ENCODE measurements around the gene MPHOSPH10.
"Not testable (repeated sequence)": the region's sequence is repeated elsewhere in the genome, so short reads cannot be mapped to it uniquely, and the experiment has no call there.

Gene MPHOSPH10, protein sequence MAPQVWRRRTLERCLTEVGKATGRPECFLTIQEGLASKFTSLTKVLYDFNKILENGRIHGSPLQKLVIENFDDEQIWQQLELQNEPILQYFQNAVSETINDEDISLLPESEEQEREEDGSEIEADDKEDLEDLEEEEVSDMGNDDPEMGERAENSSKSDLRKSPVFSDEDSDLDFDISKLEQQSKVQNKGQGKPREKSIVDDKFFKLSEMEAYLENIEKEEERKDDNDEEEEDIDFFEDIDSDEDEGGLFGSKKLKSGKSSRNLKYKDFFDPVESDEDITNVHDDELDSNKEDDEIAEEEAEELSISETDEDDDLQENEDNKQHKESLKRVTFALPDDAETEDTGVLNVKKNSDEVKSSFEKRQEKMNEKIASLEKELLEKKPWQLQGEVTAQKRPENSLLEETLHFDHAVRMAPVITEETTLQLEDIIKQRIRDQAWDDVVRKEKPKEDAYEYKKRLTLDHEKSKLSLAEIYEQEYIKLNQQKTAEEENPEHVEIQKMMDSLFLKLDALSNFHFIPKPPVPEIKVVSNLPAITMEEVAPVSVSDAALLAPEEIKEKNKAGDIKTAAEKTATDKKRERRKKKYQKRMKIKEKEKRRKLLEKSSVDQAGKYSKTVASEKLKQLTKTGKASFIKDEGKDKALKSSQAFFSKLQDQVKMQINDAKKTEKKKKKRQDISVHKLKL

GRCh38 chr2:71130152-71130904 is at the start of gene MPHOSPH10, which contains the start of gene MCEE:
Gene MPHOSPH10, plus strand, starts transcription at chr2:71130634. Its CDS starts 32 bp downstream, at chr2:71130666.
Gene MCEE, minus strand, starts transcription at chr2:71130229. Its CDS starts 10 bp downstream, at chr2:71130219.
- DNase-seq (ENCODE audit: low read depth), result peak; percentile 81

- DNase-seq (ENCODE audit: low read depth), result peak; percentile 33
Measured at GRCh38 chr2:71082402-71083252, 47.8 kb upstream of the MPHOSPH10 start.

DNA sequence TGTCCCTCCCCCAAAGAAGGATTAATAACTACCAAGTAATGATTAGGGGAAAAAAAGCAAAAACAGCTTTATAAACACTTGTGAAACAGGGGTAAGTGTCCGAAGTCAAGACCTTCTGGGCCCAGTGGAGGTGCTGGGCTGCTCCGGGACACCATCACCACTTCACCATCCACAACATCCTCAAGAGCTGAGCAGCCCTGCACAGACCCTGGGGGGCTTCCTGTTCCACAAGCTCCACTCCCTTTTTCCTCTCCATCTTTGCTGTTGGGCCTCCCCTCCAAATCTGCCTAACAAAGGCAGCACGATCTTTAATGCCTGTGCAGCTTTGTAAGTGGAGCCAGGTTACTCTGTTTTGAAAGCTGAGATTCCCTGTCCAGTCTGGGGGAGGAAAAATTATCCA is 47.1 kb upstream of the MPHOSPH10 start:
- not testable (repeated sequence) for DNase-seq (ENCODE audit: low read depth)

GRCh38 chr2:71083752-71084312 is 46.6 kb upstream of the MPHOSPH10 start:
- not testable (repeated sequence) for DNase-seq (ENCODE audit: low read depth)

DNA sequence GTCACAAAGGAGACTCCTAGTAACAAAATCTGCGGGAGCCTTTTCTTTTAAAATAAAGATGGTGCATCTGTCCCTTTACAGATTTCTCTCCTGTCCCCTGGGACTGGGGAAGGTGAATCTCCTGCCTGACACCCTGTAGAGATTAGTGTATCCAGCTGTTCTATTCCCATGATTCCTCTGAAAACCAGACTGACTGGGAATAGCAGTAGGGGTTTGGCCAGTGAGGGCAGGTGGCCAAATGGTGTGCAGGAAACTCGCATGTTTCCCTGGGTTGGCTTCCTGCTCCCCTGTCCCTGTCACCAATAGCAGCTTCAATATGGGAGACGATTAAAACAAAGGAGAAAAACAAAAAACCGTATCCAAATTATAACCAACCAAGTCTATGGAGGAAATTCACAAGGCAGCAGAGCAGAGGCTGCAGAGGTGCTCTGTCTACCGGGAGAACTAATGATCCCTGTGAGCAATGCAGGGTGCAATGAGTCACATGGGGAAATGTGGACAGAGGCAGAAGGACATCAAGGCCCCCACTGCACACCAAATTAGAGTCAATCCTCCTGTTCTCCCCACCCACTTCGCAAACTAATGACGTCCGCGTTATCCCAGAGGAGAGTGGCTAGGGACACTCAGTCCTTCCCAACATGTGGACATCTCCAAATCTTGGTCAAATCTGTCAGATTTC is 45.0 kb upstream of the MPHOSPH10 start:
- DNase-seq (ENCODE audit: low read depth), result not testable (repeated sequence)

- not testable (repeated sequence) for DNase-seq (ENCODE audit: low read depth)
Measured at GRCh38 chr2:71089475-71089874, 41.0 kb upstream of the MPHOSPH10 start.

- not testable (repeated sequence) for DNase-seq (ENCODE audit: low read depth)
Measured at GRCh38 chr2:71091808-71092207, 38.6 kb upstream of the MPHOSPH10 start.

- DNase-seq (ENCODE audit: low read depth), result not testable (repeated sequence)
Measured at GRCh38 chr2:71092491-71093260, 37.8 kb upstream of the MPHOSPH10 start.

GRCh38 chr2:71100195-71100964 is 30.1 kb upstream of the MPHOSPH10 start:
- peak; percentile 28 for DNase-seq (ENCODE audit: low read depth)

DNA sequence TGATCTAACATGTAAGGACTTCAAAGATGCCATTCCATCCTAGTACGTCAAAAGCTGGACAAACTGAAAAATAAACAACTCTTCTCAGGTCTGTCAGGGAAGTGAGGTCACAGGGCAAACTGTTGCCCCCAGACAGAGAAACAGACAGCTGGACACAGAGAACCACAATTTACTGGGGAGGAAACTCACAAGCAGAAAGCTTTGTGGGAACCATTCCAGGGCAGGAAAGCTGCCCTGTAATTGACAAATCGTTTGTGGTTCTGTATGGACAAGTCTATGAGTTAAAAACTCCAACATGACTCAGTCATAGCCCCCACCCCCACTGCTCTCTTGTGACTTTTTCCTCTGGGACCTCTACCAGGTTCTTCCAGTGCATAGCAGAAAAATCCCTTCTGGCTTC is 28.8 kb upstream of the MPHOSPH10 start:
- DNase-seq (ENCODE audit: low read depth), result no peak

DNA sequence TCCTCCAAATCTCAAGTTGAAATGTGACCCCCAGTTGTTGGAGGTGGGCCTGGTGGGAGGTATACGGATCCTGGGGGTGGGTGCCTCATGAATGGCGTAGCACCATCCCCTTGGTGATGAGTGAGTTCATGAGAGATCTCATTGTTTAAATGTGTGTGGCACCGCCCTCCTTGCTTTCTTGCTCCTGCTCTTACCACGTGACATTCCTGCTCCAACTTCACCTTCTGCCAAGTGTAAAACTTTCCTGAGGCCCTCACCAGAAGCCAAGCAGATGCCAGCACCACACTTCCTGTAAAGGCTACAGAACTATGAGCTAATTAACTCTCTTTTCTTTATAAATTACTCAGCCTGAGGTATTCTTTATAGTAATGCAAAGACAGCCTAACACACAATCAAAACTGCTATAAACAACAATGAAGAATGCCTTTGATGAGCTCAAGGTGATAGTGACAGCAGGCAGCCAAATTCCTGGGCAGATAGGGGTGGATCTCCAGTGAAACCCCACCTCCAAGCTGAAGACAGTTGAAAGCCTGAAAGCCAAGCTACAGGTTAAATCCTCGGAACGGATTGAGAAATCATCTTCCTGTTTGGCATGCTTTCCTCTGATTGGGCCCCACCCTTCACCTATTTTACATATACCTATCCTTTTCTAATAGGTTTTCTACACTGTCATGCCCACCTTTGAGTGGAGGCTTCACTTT is 27.3 kb upstream of the MPHOSPH10 start:
- DNase-seq (ENCODE audit: low read depth), result no peak

DNA sequence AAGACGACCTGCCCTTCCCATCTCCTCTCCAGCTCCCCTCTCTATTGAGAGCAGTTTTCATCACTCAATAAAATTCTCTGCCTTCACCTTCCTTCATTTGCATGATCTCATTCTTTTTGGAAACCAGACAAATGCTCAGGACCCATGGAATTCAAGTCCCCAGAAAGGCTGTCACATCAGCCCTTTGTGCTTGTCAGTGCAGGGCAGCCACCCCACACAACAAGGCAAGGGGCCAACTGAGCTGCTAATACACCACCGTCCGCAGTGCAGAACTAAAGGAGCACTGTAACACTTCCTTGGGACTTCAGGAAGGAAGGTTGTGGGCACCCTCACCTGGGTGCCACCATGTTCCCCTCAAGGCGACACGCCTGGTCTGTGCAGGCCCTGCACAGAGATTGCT is 26.6 kb upstream of the MPHOSPH10 start:
- DNase-seq (ENCODE audit: low read depth), result no peak

GRCh38 chr2:71106463-71106862 is 24.0 kb upstream of the MPHOSPH10 start:
- not testable (repeated sequence) for DNase-seq (ENCODE audit: low read depth)

DNA sequence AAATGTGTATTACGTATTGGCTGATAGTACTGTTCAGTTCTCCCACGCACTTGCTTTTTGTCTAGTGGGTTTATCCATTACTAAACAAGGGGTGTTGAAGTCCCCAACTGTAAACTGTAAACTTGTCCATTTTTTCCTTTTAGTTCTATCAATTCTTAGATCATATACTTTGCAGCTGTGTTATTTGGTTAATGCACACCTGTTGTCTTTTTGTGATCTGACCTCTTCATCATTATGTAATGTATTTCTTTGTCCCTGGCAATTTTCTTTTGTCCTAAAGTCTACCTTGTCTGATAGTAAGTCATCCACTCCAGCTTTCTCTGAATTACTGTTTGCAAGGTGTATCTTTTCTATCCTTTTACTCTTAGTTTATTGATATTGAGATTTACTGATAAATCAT is 22.3 kb upstream of the MPHOSPH10 start:
- no peak for DNase-seq (ENCODE audit: low read depth)

- DNase-seq (ENCODE audit: low read depth), result no peak
Measured at GRCh38 chr2:71113843-71114242, 16.6 kb upstream of the MPHOSPH10 start.

DNA sequence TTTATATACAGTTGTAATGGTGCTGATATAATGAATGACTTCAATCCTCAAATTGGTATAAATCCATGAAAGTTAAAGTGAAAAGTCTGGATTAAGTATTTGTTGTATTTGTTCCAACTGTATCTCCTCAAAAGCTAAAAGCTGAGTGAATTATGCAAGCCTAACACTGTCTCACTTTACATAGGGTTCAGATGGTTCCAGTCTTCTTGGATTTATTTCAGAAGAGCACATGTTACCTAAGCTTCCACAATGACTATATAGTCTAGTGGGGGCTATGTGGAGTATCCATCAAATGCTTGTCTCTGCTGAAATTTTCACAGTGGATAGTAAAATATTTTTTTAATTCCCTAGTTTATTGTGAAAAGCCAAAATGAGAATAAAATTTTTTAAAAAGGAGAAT is 13.4 kb upstream of the MPHOSPH10 start:
- no peak for DNase-seq (ENCODE audit: low read depth)

- DNase-seq (ENCODE audit: low read depth), result no peak
Measured at GRCh38 chr2:71120195-71120594, 10.2 kb upstream of the MPHOSPH10 start.

DNA sequence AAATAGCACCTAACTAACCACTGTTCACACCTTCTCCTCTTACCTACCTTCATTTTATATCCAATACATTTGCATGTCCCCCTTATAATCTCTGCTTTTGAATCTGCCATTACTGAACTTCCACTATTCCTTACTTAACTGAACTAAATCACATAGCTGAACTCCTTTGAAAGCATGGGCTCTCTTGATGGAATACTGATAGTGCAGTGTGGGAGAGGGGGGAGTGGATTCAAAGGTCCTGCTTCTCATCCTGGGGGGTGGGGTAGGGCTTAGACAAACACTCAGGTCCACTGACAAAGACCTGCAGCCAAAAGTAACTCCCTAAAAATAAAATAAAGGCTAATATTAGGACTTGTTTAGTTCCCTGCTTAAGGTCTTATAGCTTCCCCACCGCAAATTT is 9.0 kb upstream of the MPHOSPH10 start:
- DNase-seq (ENCODE audit: low read depth), result no peak

All from activated gamma-delta T cell treated with anti-CD3 and anti-CD28 coated beads, Interleukin-2, amount 50 U/mL, for 16 hours (primary cell).